ENCODE data around the gene PSPN. TPM values are rescaled to one million over a fixed set of nuclear protein-coding genes. Genes with fewer than 3 reads are reported as not detected.
"Not testable (repeated sequence)": the region's sequence is repeated elsewhere in the genome, so short reads cannot be mapped to it uniquely, and the experiment has no call there.

The PSPN gene
- total and polyA plus RNA-seq, 2 experiments from 2014 or later, result 0.22 to 0.75 TPM

DNA sequence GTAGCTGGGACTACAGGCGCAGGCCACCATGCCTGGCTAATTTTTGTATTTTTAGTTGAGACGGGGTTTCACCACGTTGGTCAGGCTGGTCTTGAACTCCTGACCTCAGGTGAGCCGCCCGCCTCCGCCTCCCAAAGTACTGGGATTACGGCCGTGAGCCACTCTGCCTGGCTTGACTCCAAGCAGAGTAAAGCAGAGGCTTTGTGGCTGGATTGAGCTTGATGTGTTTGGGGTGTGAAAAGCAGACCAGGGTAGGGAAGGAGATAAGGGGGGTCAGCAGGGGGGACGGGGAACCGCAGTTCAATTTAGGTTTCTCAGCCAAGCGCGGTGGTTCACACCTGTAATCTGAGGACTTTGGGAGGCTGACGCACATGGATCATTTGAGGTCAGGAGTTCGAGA is 18.6 kb downstream of the PSPN start:
- Histone ChIP-seq H3K4me1 (ENCODE audit: insufficient read depth) (no peaks in the 10 kb centered on the region), H3K4me2 (ENCODE audit: unreplicated experiment) (no peak overlapping the region), H4K20me1 (ENCODE audit: insufficient read depth) (no peaks in the 10 kb centered on the region), H3F3A (ENCODE audit: insufficient read depth) (peaks cover 3% of the 10 kb centered on the region; the same call in 1 of the 2 replicates), H3K9ac (no peak overlapping the region), H3K27ac (no peak overlapping the region), H3K4me3 (no peak overlapping the region), H3K27me3 (replicated peaks; ENCODE audit: insufficient read depth) (no peaks in the 10 kb centered on the region), H3K9me2 (ENCODE audit: insufficient read depth) (no peaks in the 10 kb centered on the region), H2AFZ (no peak overlapping the region), H3K9me3 (ENCODE audit: low read depth) (no peaks in the 10 kb centered on the region), H3K79me2 (ENCODE audit: insufficient read depth) (peaks cover 6% of the 10 kb centered on the region), H3K36me3 (ENCODE audit: low read depth) (no peaks in the 10 kb centered on the region)
- DNase-seq, result no peak
- TF ChIP-seq EZH2phosphoT487 (IDR thresholded peaks at IDR 0.05; ENCODE audit: insufficient read depth, low read depth) (no peak), EZH2 (IDR thresholded peaks at IDR 0.05; ENCODE audit: insufficient read depth, poor library complexity, severe bottlenecking) (no peak)
- in situ Hi-C loops (cut with MboI), result no loop called here
- 76 to 89% methylated on average over 10 to 14 of the region's 14 CpGs for WGBS, 2 experiments (ENCODE audit: low coverage in 1 of 2, low lambda C conversion rate in 2 of 2, missing lambda C conversion rate in 2 of 2)

DNA sequence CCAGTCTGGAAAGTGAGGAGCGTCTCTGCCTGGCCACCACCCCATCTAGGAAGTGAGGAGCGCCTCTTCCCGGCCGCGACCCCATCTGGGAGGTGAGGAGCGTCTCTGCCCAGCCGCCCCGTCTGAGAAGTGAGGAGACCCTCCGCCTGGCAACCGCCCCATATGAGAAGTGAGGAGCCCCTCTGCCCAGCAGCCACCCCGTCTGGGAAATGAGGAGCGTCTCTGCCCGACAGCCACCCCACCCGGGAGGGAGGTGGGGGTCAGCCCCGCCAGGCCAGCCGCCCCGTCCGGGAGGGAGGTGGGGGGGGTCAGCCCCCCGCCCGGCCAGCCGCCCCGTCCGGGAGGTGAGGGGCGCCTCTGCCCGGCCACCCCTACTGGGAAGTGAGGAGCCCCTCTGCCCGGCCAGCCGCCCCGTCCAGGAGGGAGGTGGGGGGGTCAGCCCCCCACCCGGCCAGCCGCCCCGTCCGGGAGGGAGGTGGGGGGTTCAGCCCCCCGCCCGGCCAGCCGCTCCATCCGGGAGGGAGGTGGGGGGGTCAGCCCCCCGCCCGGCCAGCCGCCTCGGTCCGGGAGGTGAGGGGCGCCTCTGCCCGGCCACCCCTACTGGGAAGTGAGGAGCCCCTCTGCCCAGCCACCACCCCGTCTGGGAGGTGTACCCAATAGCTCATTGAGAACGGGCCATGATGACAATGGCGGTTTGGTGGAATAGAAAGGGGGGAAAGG is 20.3 kb downstream of the PSPN start:
- H3K4me1 ChIP-seq (ENCODE audit: insufficient read depth); H3K9ac ChIP-seq; DNase-seq; H3K27ac ChIP-seq; H3K27me3 ChIP-seq (replicated peaks; ENCODE audit: insufficient read depth); H3K79me2 ChIP-seq (ENCODE audit: insufficient read depth); H3K36me3 ChIP-seq (ENCODE audit: low read depth); H3K4me2 ChIP-seq (ENCODE audit: unreplicated experiment); H3K4me3 ChIP-seq; H4K20me1 ChIP-seq (ENCODE audit: insufficient read depth); H3K9me2 ChIP-seq (ENCODE audit: insufficient read depth); H3F3A ChIP-seq (ENCODE audit: insufficient read depth); H3K9me3 ChIP-seq (ENCODE audit: low read depth); in situ Hi-C loops (cut with MboI); H2AFZ ChIP-seq: not testable (repeated sequence)
- WGBS, 2 experiments (ENCODE audit: low coverage in 1 of 2, low lambda C conversion rate in 2 of 2, missing lambda C conversion rate in 2 of 2), result 86% methylated on average over 10 to 39 of the region's 46 CpGs

DNA sequence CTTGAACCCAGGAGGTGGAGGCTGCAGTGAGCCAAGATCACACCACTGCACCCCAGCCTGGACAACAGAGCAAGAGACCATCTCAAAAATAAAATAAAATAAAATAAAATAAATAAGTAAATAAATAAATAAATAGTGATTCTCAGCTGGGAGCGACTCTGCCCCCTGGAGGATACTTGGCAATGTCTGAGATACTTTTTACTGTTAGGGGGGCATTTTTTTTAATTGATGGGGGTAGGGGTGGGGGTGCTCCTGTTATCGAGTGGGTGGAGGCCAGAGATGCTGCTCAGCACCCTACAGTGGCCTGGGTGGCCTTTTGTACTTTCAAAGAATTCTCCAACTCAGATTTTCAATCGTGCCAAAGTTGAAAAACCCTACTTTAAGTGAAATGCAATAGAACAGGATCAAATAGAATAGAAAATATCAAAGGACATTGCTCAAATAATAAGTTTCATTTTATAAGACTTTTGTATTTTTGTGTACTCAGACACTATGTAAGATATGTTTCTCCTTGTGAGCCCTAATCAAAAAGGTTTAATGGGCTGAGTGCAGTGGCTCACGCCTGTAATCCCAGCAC is 21.5 kb downstream of the PSPN start:
- H3K9ac ChIP-seq, result no peak overlapping the region
- no peak overlapping the region for H3K4me2 ChIP-seq (ENCODE audit: unreplicated experiment)
- no peaks in the 10 kb centered on the region for H3K9me2 ChIP-seq (ENCODE audit: insufficient read depth)
- H2AFZ ChIP-seq, result no peak overlapping the region
- TF ChIP-seq EZH2 (IDR thresholded peaks at IDR 0.05; ENCODE audit: insufficient read depth, poor library complexity, severe bottlenecking), result no peak
- no peak for TF ChIP-seq EZH2phosphoT487 (IDR thresholded peaks at IDR 0.05; ENCODE audit: insufficient read depth, low read depth)
- H3K9me3 ChIP-seq (ENCODE audit: low read depth), result no peaks in the 10 kb centered on the region
- in situ Hi-C loops (cut with MboI), result no loop called here
- H3K79me2 ChIP-seq (ENCODE audit: insufficient read depth), result no peaks in the 10 kb centered on the region
- no peaks in the 10 kb centered on the region for H3K27me3 ChIP-seq (replicated peaks; ENCODE audit: insufficient read depth)
- 36 to 38% methylated on average over 4 of the region's 4 CpGs for WGBS, 2 experiments (ENCODE audit: low coverage in 1 of 2, low lambda C conversion rate in 2 of 2, missing lambda C conversion rate in 2 of 2)
- no peak overlapping the region for H3K4me3 ChIP-seq
- H3K4me1 ChIP-seq (ENCODE audit: insufficient read depth), result no peaks in the 10 kb centered on the region
- peaks cover 3% of the 10 kb centered on the region; the same call in 1 of the 2 replicates for H3F3A ChIP-seq (ENCODE audit: insufficient read depth)
- DNase-seq, result peak; percentile 60
- no peak overlapping the region for H3K27ac ChIP-seq
- no peaks in the 10 kb centered on the region for H4K20me1 ChIP-seq (ENCODE audit: insufficient read depth)
- H3K36me3 ChIP-seq (ENCODE audit: low read depth), result no peaks in the 10 kb centered on the region

DNA sequence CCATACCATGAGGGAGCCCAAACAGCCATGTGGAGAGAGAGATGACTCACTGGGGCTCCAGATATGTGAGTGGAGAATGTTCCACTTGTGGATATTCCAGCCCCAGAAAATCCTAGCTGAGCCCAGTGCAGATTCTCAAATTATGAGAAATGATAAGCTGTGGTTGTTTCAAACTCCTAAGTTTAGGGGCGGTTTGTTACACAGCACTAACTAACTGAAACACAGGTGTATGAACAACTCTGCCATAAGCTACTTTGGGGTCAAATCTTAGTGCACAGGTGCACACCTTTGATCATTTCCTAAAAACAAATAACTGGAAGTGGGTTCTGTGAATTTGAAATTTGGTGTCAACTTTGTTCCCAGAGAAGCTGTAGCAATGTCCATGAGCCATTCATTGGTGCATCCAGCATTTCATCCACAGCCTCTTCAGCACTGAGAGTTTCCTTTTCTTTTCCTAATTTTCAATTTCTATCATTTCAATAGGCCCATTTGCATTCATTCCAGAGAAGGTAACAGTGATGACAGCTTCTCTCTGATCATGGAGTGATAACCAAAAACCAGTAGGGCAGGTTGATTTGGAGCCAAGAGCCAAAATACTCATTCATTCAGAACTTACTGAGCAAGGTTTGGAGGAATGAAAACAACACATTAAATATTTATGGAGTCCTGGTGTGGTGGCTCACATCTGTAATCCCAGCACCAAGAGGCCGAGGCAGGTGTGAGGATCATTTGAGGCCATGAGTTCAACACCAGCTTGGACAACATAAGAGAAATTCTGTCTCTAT is 23.2 kb downstream of the PSPN start:
- Histone ChIP-seq H3K9me2 (ENCODE audit: insufficient read depth) (no peaks in the 10 kb centered on the region), H3K27me3 (replicated peaks; ENCODE audit: insufficient read depth) (no peaks in the 10 kb centered on the region), H3K4me1 (ENCODE audit: insufficient read depth) (no peaks in the 10 kb centered on the region), H3K9me3 (ENCODE audit: low read depth) (no peaks in the 10 kb centered on the region), H3K9ac (no peak overlapping the region), H3K79me2 (ENCODE audit: insufficient read depth) (no peaks in the 10 kb centered on the region), H3K4me3 (no peak overlapping the region), H3K27ac (no peak overlapping the region), H2AFZ (no peak overlapping the region), H3K4me2 (ENCODE audit: unreplicated experiment) (no peak overlapping the region), H4K20me1 (ENCODE audit: insufficient read depth) (no peaks in the 10 kb centered on the region), H3K36me3 (ENCODE audit: low read depth) (no peaks in the 10 kb centered on the region), H3F3A (ENCODE audit: insufficient read depth) (peaks cover 3% of the 10 kb centered on the region; the same call in 1 of the 2 replicates)
- in situ Hi-C loops (cut with MboI), result no loop called here
- WGBS, 2 experiments (ENCODE audit: low coverage in 1 of 2, low lambda C conversion rate in 2 of 2, missing lambda C conversion rate in 2 of 2), result 79 to 84% methylated on average over 2 of the region's 2 CpGs
- no peak for DNase-seq
- no peak for TF ChIP-seq EZH2phosphoT487 (IDR thresholded peaks at IDR 0.05; ENCODE audit: insufficient read depth, low read depth)
- no peak for TF ChIP-seq EZH2 (IDR thresholded peaks at IDR 0.05; ENCODE audit: insufficient read depth, poor library complexity, severe bottlenecking)

All from GM23248 (cell line).